ENCODE results near the gene SIRT7. TPM values are rescaled to one million over a fixed set of nuclear protein-coding genes. Genes with fewer than 3 reads are reported as not detected.

Gene SIRT7
- total RNA-seq, 1 donor from 2014 or later = 20.9 TPM

GRCh38 chr17:81962499-81963441 is 44.8 kb upstream of the SIRT7 start:
- H3K4me1 Mint-ChIP-seq (ENCODE audit: unreplicated experiment) = peaks cover 2% of the 10 kb centered on the region
- no peak overlapping the region for H3K4me3 Mint-ChIP-seq (ENCODE audit: unreplicated experiment)
- H3K27ac Mint-ChIP-seq (ENCODE audit: unreplicated experiment) = no peak overlapping the region
- H3K36me3 Mint-ChIP-seq (ENCODE audit: unreplicated experiment) = no peaks in the 10 kb centered on the region
- no peak for DNase-seq (ENCODE audit: extremely low spot score, unreplicated experiment)
- H3K9me3 Mint-ChIP-seq (ENCODE audit: unreplicated experiment) = no peaks in the 10 kb centered on the region
- peaks cover 25% of the 10 kb centered on the region for H3K27me3 Mint-ChIP-seq (ENCODE audit: unreplicated experiment)
- no peak for TF ChIP-seq CTCF (IDR thresholded peaks at IDR 0.05)

DNA sequence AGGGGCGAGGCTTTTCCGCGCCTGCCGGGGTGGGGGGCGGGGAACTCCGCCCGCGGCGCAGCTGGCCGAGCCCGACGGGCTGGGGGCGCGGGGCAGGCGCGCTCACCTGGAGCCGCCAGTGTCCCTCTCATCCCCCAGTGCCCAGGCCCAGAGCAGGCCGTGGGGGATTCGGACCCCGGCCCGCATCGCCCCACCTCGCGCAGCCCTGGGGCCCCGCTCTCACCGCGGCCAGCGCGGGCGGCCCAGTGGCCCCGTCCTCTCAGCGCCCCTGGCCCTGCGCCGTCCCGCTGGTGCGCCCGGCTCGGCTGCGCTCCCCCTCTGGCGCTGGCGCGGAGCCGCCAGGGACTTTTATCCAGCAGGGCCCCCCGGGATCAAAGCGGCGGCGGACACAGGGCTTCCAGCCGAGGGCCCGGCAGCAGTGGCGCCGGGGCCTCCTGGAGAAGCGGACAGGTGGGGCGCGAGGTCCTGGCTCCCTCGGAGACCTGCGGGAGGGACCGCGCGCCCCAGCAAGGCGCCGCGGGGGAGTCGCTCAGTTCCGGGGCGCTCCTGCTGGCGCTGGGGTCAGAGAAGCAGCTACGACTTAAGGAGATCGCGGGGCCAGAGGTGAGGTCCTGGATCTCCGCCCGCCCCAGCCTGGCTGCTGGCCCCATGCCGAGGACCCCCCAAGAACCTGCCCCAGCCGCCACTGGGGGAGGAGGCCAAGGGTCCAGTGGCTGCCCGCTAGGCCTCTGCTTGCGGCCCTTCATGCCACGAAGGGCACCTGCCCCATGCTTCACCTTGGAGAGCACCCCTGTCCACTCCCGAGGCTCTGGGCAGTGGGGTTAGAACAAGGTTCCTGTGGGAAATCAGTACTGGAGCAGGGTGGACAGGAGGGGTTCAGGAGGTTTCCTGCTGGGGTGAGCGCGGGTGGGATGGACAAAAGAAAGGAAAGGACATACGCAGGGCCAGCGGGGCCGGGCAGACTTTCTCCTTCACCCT is 43.8 kb upstream of the SIRT7 start:
- TF ChIP-seq CTCF (IDR thresholded peaks at IDR 0.05) = no peak
- Mint-ChIP-seq H3K9me3 (ENCODE audit: unreplicated experiment) (no peaks in the 10 kb centered on the region), H3K4me1 (ENCODE audit: unreplicated experiment) (peaks cover 2% of the 10 kb centered on the region), H3K36me3 (ENCODE audit: unreplicated experiment) (no peaks in the 10 kb centered on the region), H3K27ac (ENCODE audit: unreplicated experiment) (no peak overlapping the region), H3K4me3 (ENCODE audit: unreplicated experiment) (no peak overlapping the region), H3K27me3 (ENCODE audit: unreplicated experiment) (peaks cover 29% of the 10 kb centered on the region)
- no peak for DNase-seq (ENCODE audit: extremely low spot score, unreplicated experiment)

GRCh38 chr17:81961087-81961511 is 43.1 kb upstream of the SIRT7 start, which contains the start of gene NOTUM:
Gene NOTUM (minus strand): TSS chr17:81961187. CDS start chr17:81960909, 278 bp downstream.
- DNase-seq (ENCODE audit: extremely low spot score, unreplicated experiment) = no peak
- TF ChIP-seq CTCF (IDR thresholded peaks at IDR 0.05) = peak; percentile 28
- no peaks in the 10 kb centered on the region for H3K36me3 Mint-ChIP-seq (ENCODE audit: unreplicated experiment)
- H3K9me3 Mint-ChIP-seq (ENCODE audit: unreplicated experiment) = no peaks in the 10 kb centered on the region
- no peak within 1 kb of the TSS for H3K27ac Mint-ChIP-seq (ENCODE audit: unreplicated experiment)
- peaks cover 2% of the 10 kb centered on the region for H3K4me1 Mint-ChIP-seq (ENCODE audit: unreplicated experiment)
- no peak within 1 kb of the TSS for H3K4me3 Mint-ChIP-seq (ENCODE audit: unreplicated experiment)
- peaks cover 29% of the 10 kb centered on the region for H3K27me3 Mint-ChIP-seq (ENCODE audit: unreplicated experiment)

DNA sequence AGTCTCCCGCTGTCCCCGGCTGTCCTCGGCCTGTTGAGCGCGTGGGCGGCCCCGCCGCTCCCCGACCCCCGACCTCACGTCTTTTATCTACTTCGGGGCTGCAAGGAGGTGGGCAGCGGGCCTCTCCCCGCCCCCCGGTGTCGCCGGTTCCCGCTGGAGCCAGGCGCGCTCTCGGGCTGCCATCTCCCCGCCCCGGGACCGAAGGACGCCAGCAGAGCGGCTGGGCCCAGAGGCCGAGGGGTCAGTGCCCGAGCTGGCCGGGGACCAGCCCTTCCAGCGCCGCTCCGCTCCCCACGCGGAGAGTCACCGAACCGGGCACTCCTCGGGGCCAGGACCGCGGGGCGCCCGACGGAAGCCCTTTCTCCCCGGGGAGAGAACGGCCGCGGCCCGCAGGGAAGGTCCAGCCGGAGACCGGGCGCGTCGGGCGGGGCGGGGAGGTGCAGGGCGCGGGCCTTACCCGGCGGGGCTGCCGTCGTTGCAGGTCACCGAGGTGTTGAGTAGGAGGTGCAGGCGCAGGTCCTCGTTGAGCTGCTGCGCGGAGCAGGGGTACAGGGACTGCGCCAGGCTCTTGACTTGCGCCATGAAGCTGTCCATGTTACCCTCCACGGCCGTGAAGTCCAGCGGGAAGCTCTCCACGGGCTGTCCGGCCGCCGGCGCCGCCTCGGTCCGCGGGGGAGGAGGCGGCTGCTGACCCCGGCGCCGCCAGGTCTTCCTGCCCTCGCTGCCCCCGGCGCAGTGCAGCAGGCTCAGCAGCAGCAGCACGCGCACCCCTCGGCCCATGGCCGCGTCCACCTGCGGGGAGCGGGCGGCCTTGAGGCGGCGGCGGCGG is 42.4 kb upstream of the SIRT7 start:
- Mint-ChIP-seq H3K4me1 (ENCODE audit: unreplicated experiment) (peaks cover 2% of the 10 kb centered on the region), H3K9me3 (ENCODE audit: unreplicated experiment) (no peaks in the 10 kb centered on the region), H3K27me3 (ENCODE audit: unreplicated experiment) (peaks cover 29% of the 10 kb centered on the region), H3K27ac (ENCODE audit: unreplicated experiment) (no peak overlapping the region), H3K4me3 (ENCODE audit: unreplicated experiment) (no peak overlapping the region), H3K36me3 (ENCODE audit: unreplicated experiment) (no peaks in the 10 kb centered on the region)
- no peak for TF ChIP-seq CTCF (IDR thresholded peaks at IDR 0.05)
- DNase-seq (ENCODE audit: extremely low spot score, unreplicated experiment) = no peak
